Testis (tissue), 2 donors: ENCODE measurements around the gene ZCCHC18.

Experiments used
- CTCF ChIP-seq, 3 experiments: fragments of 450-650 bp in 2 of 3; fragments of 200-600 bp in 1 of 3; sonication (generic) in 1 of 3; IDR thresholded peaks; one replicate each; pipeline ENCODE4 v1.5.1; 2016 to 2019; ENCODE audit warnings: antibody characterized with exemption in 3 of 3, mild to moderate bottlenecking in 2 of 3, moderate library complexity in 1 of 3
- POLR2A ChIP-seq: fragments of 450-650 bp; IDR thresholded peaks from one replicate; pipeline ENCODE4 v1.6.1; 2017; ENCODE audit warnings: antibody characterized with exemption, mild to moderate bottlenecking, moderate library complexity

DNA sequence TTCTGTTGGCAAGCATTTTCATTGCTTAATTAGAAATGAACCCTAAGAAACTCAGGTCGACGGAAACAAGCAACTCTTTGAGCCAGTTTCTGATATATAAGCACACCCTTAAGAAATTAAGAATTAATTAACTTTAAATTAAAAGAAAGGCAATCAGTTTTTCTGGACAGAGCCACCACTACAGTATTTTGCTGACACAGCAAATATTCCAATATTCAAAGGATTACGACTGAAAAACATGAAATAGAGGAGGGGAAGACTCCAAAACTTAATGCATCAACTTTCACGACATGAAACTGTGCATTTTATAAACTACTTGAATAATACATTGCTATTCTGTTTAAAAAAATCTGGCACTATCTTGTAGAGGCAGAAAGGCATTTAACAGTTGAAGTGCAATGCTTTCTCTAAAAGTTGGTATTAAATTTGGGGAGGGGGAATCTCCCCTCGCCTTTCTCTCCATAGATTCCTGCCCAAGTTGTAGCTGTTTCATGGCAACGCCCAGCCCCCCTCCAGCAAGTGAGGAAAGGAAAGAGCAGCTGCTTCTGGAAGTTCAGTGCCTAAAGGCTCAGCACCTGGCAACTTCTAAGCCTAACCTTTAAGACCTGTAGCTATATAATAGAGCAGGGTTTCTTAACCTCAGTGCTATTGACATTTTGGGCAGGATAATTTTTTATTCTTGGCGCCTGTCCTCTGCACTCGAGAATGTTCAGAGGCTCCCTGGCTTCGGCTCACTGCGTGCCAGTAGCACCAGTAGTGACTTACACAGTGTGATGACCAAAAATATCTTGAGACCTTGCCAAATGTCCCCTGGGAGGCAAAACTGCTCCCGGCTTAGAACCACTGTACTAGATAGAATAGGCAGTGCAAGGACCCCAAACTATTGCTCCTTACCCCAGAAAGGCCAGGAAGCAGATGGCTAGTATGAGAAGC lies 6.7 kb upstream of the ZCCHC18 start:
- no peak for TF ChIP-seq CTCF (IDR thresholded peaks at IDR 0.05)
- TF ChIP-seq POLR2A = no peak
